ENCODE data around the gene CCL21. TPM values are rescaled to one million over a fixed set of nuclear protein-coding genes. Genes with fewer than 3 reads are reported as not detected.

The CCL21 gene

DNA sequence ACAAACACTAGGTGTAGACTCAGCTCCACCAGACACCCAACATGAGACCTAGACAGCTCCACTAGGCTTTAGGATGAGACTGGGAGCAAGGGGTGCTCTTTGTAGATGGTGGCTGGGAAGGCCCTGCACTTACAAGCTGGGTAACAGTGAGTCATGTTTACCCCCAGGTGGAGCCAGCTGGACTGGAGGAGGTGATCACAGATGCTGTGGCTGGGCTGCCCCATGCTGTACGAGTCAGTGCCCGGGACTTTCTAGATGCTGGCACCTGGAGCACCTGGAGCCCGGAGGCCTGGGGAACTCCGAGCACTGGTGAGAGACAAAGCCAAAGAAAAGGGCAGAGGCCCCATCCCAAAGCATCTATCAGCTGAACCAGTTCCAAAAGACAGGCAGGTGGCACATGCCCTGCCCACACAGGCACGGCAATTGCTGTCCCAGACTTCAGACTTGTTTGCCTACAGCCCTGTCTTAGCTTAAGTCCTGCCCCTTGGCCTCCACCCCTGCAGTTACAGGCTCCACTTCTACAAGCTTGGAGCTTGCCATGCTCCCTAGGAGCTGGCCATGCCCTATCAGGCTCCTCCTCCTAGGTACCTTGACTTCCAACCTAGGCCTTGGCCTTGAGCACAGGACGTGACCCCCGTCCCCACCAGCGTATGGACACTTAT, 50.2 kb downstream of the CCL21 start:
- Histone ChIP-seq H2BK5ac (ENCODE audit: low read length) (peak overlapping the region; percentile 63), H3K18ac (ENCODE audit: low read length) (no peak overlapping the region), H3K4ac (ENCODE audit: low read length) (no peak overlapping the region), H4K91ac (ENCODE audit: low read depth, low read length, poor library complexity) (no peak overlapping the region), H3K9ac (ENCODE audit: low read depth, low read length, poor library complexity) (no peak overlapping the region), H3K9me3 (replicated peaks in 1 of 2; ENCODE audit: control insufficient read depth in 2 of 2, insufficient read depth in 1 of 2, low read depth in 1 of 2, low read length in 2 of 2) (no peaks in the 10 kb centered on the region), H3K27me3 (ENCODE audit: control insufficient read depth in 3 of 3, insufficient read depth in 3 of 3, low read depth in 1 of 3, low read length in 3 of 3) (no peaks in the 10 kb centered on the region), H3K27ac (replicated peaks; ENCODE audit: low read length) (no peak overlapping the region), H2BK15ac (ENCODE audit: low read length) (no peak overlapping the region), H3K14ac (ENCODE audit: low read length) (no peak overlapping the region), H2AFZ (ENCODE audit: low read length) (no peak overlapping the region), H3K23ac (ENCODE audit: low read depth, low read length, poor library complexity) (no peak overlapping the region), H3K36me3 (replicated peaks in 1 of 2; ENCODE audit: control insufficient read depth in 2 of 2, insufficient read depth in 2 of 2, low read length in 2 of 2) (no peaks in the 10 kb centered on the region), H4K8ac (ENCODE audit: low read depth, low read length) (no peak overlapping the region), H2AK5ac (ENCODE audit: low read depth, low read length) (no peak overlapping the region), H3K79me1 (ENCODE audit: low read depth, low read length) (no peaks in the 10 kb centered on the region), H3K4me3 (ENCODE audit: low read length in 2 of 2) (peak overlapping the region in 1 of 2 donors; percentile 47), H2BK12ac (ENCODE audit: low read length) (no peak overlapping the region), H3K4me1 (ENCODE audit: control insufficient read depth in 2 of 2, insufficient read depth in 1 of 2, low read depth in 1 of 2, low read length in 2 of 2) (peaks cover 0 to 3% of the 10 kb centered on the region in 2 donors), H2BK120ac (ENCODE audit: low read depth, low read length) (no peak overlapping the region), H3K4me2 (ENCODE audit: insufficient read depth, low read length, poor library complexity, severe bottlenecking) (no peak overlapping the region)
- no CpG with 5 or more reads among the region's 8 CpGs for WGBS, 2 donors (ENCODE audit: extremely low coverage in 2 of 2, insufficient read length in 2 of 2, insufficient replicate concordance in 1 of 2)
- no peak for DNase-seq (ENCODE audit: low spot score)

Small RNA genes within 50 kb of the gene (small RNA-seq; reads per million reads assigned to genes)
- not detected for gene CCL27 (ENCODE audit: insufficient read depth)

Data from neuronal stem cell (in vitro differentiated cells).